GM19467 (cell line): ENCODE data around the gene SUMO1.

Experiments
- ATAC-seq: cut with Tn5 transposase; IDR thresholded peaks from one replicate; pipeline ENCODE4 v1.9.1; 2021; ENCODE audit warnings: mild to moderate bottlenecking, moderate library complexity; ENCODE audit not compliant: unreplicated experiment

SUMO1 gene

DNA sequence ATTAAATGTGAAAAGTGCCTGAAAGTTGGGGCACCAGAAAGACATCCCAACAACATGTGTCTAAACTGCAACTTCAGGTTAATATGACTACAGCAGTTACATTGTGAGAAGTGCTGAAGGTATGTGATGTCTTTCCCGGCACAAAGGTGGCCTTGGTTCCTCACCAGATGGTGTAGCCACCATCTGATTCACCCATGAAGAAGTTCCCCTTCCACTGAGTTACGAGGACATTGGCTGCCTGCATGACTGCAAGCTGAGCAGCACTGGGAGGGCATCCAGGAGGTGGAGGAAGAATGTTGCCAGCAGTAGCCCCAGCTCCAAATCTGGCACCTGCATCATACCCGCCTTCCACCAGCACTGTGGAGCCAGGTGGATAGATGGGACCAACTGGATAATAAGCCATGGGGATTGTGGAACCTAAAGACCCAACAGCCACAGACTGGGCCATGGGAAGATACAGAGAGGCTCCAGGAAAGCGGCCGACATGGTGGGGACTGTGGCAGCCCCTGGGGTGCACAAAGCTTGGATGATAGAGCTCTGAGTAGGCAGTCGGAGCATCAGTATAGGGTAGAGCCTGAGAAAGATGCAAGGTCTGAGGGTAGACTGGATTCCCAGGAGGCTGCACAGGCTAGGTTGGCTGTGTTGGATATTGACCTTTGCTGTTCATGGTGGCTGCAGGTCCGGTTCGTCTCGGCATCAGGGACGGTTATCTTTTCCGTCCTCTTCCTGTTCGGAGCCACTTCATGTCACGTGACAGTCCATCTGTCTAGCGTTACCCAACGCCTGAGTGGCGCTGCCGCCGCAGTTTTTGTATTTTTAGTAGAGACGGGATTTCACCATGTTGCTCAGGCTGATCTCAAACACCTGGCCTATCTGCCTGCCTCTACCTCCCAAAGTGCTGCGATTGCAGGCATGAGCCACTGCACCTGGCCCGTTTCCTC, 36.9 kb downstream of the SUMO1 start:
- no peak for ATAC-seq

DNA sequence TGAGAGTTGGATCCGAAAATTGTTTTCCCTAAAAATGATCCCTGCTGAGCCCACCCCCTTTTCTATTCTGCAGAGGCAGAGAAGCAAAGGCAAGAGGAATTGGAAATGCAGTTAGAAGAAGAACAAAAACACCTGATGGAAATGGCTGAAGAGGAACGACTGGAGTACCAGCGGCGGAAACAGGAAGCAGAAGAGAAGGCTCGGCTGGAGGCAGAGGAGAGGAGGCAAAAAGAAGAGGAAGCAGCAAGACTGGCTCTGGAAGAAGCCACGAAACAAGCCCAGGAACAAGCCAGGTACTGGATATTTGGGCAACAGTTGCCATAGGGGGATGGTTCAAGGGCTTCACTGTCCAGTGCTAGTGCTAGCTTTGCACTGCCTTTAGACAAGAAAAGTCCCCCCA, 41.7 kb downstream of the SUMO1 start:
- ATAC-seq = no peak

DNA sequence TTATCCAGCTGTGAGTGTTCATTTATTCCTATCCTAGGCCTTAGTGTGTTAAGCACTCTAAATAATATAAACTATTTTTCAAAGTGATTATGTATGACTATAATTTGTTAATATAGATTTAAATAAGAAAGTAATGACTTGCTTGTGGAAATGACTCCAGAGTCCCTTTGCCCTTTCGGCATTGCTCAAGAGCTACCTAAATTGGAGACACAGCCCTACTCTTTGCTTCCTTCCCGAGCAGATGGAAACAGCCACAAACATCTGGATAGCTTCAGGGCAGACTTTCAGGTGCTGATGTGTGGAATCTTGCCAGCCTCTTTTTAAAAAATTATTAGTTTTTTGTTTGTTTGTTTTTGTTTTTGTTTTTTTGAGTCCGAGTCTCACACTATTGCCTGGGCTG, 44.0 kb downstream of the SUMO1 start:
- no peak for ATAC-seq

- ATAC-seq = no peak
These were observed 44.5 kb downstream of the SUMO1 start for GRCh38 chr2:202193881-202194353.

DNA sequence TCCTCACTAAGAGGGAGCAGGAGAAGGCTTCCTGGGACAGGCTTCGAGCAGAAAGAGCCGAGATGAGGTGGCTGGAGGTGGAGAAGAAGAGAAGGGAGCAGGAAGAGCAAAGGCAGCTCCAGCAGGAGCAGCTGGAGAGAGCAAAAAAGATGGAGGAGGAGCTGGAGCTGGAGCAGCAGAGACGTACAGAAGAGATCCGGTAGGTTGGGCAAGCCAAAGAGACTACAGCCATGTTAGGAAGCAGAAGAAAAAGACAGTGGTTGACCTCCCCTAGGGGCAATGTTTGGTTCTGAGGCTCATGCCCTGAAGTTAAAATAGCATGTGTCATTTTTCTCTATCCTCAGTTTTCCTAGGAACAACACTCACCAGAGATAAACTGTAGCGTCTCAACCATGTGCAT, 45.1 kb downstream of the SUMO1 start:
- no peak for ATAC-seq

- no peak for ATAC-seq
These were observed 50.8 kb downstream of the SUMO1 start for GRCh38 chr2:202187570-202187969.

GRCh38 chr2:202186641-202187202, 51.7 kb downstream of the SUMO1 start:
- no peak for ATAC-seq

GRCh38 chr2:202185156-202185555, 53.2 kb downstream of the SUMO1 start:
- ATAC-seq = no peak

DNA sequence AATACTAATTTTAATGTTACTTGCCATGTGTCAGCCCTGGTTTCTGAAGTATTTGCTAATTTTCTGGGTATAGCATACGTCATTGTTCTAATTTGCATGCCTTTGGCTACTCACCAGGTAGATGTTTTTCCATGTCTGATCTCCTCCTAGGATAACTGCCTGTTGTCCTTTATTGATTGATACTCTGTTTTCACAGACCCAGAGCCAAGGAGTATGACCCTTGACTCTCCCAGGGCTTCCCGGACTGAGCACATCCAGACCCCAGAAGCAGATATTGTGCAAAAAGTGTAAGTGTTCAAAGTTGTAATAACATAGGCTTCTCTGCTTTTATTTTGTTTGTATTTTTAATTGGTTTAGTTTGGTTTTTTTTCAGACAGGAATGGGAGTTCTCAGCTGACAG, 53.8 kb downstream of the SUMO1 start:
- no peak for ATAC-seq

GRCh38 chr2:202178346-202178958, 59.9 kb downstream of the SUMO1 start:
- ATAC-seq = no peak

GRCh38 chr2:202172439-202173211, 65.8 kb downstream of the SUMO1 start:
- ATAC-seq = no peak

GRCh38 chr2:202171241-202171825, 67.1 kb downstream of the SUMO1 start:
- ATAC-seq = no peak

GRCh38 chr2:202169832-202170424, 68.5 kb downstream of the SUMO1 start:
- no peak for ATAC-seq

- no peak for ATAC-seq
These were observed 69.3 kb downstream of the SUMO1 start for GRCh38 chr2:202169131-202169530.

GRCh38 chr2:202165945-202166344, 72.5 kb downstream of the SUMO1 start:
- ATAC-seq = no peak

DNA sequence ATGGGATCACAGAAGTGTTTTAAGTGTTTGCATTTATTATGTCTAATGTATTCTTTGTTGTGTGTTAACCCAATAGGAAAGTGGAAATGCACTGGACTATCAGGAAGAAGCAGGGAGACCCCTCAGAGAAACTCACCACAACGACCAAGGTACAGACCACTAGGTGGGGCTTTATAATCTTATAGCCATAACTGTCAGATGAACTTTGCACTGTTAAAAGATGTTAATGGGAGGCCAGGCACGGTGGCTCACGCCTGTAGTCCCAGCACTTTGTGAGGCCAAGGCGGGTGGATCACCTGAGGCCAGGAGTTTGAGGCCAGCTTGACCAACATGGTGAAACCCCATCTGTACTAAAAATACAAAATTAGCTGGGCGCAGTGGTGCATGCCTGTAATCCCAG, 73.2 kb downstream of the SUMO1 start:
- ATAC-seq = no peak

DNA sequence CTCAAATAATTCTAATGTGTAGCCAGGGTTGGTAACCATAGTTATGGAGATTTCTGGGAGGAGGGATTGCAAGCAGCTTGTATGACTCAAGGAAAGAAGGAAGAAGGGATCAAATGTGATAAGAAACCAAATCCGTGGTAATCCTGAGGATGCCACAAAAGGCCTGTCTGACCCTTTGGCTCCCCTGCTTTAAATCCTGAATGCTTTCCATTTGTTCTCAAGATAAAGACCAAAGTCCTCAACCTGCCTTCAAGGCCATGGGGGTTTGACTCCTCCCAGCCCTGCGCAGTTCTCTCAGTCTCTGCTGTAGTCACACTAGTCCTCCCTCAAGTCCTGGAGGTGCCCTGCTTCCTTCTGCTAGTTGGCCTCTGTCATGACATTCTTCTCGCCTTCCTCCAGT, 74.0 kb downstream of the SUMO1 start:
- no peak for ATAC-seq

DNA sequence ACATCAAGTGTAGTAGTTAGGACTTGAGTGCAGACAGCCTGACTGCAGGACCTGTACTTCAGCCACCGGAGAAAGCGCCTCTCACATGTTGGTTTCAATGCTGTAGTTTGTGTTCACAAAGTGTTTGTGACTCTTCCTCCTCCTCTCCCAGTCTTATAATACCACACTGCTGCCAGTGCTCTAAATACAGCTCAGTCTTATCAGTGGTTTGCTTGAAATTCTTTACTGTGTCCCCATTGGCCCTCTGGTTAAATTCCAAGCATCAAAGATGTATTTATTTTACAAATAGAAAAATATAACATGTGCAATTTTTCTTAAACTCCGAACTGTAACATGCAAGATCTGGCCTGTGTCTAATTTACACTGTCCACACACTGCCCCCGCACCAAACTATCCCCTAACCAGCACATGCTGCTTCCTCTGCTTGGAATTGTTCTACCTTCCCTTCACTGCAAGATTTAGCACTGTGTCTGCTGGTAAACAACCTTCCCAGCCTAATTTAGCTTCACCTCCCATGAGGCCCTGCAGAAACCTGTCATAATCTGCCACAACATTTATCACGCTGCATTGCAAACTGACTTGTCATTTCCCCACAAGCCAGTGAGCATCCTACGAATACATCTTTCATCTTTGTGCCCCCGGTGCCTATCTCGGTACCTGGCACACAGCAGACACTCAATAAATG, 77.1 kb downstream of the SUMO1 start:
- ATAC-seq = no peak

GRCh38 chr2:202158796-202159195, 79.6 kb downstream of the SUMO1 start:
- ATAC-seq = no peak
